ENCODE data around the gene INTU. TPM values are rescaled to one million over a fixed set of nuclear protein-coding genes. Genes with fewer than 3 reads are reported as not detected.

The INTU gene
- polyA plus RNA-seq, 2 of the 4 experiments (the other 2 are of a cell fraction): 1.8 to 4.7 TPM

DNA sequence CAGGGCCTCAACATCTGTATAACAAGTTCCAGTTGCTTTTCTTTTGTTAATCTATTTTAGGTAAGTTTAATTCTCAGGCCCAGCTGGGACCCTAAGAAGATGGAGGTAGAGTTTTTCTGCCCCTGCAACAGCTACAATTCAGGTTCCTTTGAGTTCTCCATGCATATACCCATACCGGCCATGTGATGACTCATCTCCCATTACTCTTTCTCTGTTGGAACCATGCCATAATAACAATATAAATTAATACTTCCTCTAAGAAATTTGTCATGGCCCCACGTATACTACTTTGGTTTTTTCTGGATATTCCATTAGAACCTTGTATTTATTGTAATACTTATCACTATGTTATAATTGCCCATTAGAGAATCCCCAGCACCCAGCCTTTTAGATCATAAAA, 1.3 kb upstream of the INTU start:
- ChIA-PET CTCF (interaction anchor here (1.1 to 1.2 kb wide), 2 partner anchors 14 to 42 kb away, joined by 3 read pairs; no protein-coding TSS in a partner anchor), POLR2A (no interaction called here)
- DNase-seq (ENCODE audit: low read depth in 1 of 2, low spot score in 1 of 2): no peak
- 20% methylated on average over 2 of the region's 2 CpGs for WGBS (ENCODE audit: missing lambda C conversion rate)
- FAIRE-seq: no peak
- TF ChIP-seq, protein P1, sequence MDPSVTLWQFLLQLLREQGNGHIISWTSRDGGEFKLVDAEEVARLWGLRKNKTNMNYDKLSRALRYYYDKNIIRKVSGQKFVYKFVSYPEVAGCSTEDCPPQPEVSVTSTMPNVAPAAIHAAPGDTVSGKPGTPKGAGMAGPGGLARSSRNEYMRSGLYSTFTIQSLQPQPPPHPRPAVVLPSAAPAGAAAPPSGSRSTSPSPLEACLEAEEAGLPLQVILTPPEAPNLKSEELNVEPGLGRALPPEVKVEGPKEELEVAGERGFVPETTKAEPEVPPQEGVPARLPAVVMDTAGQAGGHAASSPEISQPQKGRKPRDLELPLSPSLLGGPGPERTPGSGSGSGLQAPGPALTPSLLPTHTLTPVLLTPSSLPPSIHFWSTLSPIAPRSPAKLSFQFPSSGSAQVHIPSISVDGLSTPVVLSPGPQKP (IDR thresholded peaks at IDR 0.05; ENCODE audit: low read depth, low read length): no peak
- no peak for TF ChIP-seq FOSL2 (IDR thresholded peaks at IDR 0.05)
- peak; percentile 68 for TF ChIP-seq FOSL2 (CRISPR knock-in tag; IDR thresholded peaks at IDR 0.05)
- Histone ChIP-seq H3K9me3 (no peaks in the 10 kb centered on the region), H3K4me2 (no peak overlapping the region), H3K27ac (no peak overlapping the region), H3K4me1 (peaks cover 6% of the 10 kb centered on the region; the same call in 1 of the 3 replicates), H3K4me3 (no peak overlapping the region)
- ATAC-seq: no peak

GRCh38 chr4:127634181-127634580, 1.4 kb downstream of the INTU start:
- DNase-seq (ENCODE audit: low read depth in 1 of 2, low spot score in 1 of 2): no peak
- Histone ChIP-seq H3K9me3 (no peaks in the 10 kb centered on the region), H3K27ac (no peak overlapping the region), H3K4me3 (no peak overlapping the region), H3K4me2 (peak overlapping the region; percentile 75), H3K4me1 (peaks cover 6% of the 10 kb centered on the region; the same call in 1 of the 3 replicates)
- no peak for FAIRE-seq
- CTCF ChIA-PET: interaction anchor here (1.5 kb wide), 1 partner anchor 98 kb away, joined by 5 read pairs; no protein-coding TSS in a partner anchor
- TF ChIP-seq HOXA7 (CRISPR knock-in tag; IDR thresholded peaks at IDR 0.05) (no peak), ZFP36 (IDR thresholded peaks at IDR 0.05; ENCODE audit: borderline replicate concordance, partially characterized antibody) (no peak), HDAC2 (IDR thresholded peaks at IDR 0.05) (no peak), PHF8 (IDR thresholded peaks at IDR 0.05; ENCODE audit: borderline replicate concordance, low read depth) (no peak), RAD21 (conservative IDR thresholded peaks at IDR 0.05 in 1 of 2, IDR thresholded peaks at IDR 0.05 in 1 of 2) (no peak), EHMT2 (IDR thresholded peaks at IDR 0.05; ENCODE audit: low read depth) (no peak), GATA3 (IDR thresholded peaks at IDR 0.05; ENCODE audit: borderline replicate concordance) (no peak), HEYL (CRISPR knock-in tag; IDR thresholded peaks at IDR 0.05) (no peak), EP300 (IDR thresholded peaks at IDR 0.05) (no peak), MAX (IDR thresholded peaks at IDR 0.05) (no peak), MAZ (IDR thresholded peaks at IDR 0.05; ENCODE audit: borderline replicate concordance, low read depth, low read length) (no peak), RFX5 (IDR thresholded peaks at IDR 0.05) (no peak), ZNF302 (CRISPR knock-in tag; IDR thresholded peaks at IDR 0.05) (no peak), CBX2 (IDR thresholded peaks at IDR 0.05; ENCODE audit: borderline replicate concordance, low read depth) (no peak)
- TF ChIP-seq, protein P2, sequence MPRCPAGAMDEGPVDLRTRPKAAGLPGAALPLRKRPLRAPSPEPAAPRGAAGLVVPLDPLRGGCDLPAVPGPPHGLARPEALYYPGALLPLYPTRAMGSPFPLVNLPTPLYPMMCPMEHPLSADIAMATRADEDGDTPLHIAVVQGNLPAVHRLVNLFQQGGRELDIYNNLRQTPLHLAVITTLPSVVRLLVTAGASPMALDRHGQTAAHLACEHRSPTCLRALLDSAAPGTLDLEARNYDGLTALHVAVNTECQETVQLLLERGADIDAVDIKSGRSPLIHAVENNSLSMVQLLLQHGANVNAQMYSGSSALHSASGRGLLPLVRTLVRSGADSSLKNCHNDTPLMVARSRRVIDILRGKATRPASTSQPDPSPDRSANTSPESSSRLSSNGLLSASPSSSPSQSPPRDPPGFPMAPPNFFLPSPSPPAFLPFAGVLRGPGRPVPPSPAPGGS (IDR thresholded peaks at IDR 0.05): no peak
- TF ChIP-seq, protein P3, sequence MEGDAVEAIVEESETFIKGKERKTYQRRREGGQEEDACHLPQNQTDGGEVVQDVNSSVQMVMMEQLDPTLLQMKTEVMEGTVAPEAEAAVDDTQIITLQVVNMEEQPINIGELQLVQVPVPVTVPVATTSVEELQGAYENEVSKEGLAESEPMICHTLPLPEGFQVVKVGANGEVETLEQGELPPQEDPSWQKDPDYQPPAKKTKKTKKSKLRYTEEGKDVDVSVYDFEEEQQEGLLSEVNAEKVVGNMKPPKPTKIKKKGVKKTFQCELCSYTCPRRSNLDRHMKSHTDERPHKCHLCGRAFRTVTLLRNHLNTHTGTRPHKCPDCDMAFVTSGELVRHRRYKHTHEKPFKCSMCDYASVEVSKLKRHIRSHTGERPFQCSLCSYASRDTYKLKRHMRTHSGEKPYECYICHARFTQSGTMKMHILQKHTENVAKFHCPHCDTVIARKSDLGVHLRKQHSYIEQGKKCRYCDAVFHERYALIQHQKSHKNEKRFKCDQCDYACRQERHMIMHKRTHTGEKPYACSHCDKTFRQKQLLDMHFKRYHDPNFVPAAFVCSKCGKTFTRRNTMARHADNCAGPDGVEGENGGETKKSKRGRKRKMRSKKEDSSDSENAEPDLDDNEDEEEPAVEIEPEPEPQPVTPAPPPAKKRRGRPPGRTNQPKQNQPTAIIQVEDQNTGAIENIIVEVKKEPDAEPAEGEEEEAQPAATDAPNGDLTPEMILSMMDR (IDR thresholded peaks at IDR 0.05): no peak
- TF ChIP-seq, protein P4, sequence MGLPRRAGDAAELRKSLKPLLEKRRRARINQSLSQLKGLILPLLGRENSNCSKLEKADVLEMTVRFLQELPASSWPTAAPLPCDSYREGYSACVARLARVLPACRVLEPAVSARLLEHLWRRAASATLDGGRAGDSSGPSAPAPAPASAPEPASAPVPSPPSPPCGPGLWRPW (IDR thresholded peaks at IDR 0.05): no peak
- ATAC-seq: no peak
- POLR2A ChIA-PET: no interaction called here
- WGBS (ENCODE audit: missing lambda C conversion rate): 51% methylated on average over 3 of the region's 3 CpGs
